ENCODE results near the gene INMT. TPM values are rescaled to one million over a fixed set of nuclear protein-coding genes. Genes with fewer than 3 reads are reported as not detected.

Gene INMT
- total and polyA plus RNA-seq, 9 donors, result 6.4 to 18.3 (median 11.6) TPM

DNA sequence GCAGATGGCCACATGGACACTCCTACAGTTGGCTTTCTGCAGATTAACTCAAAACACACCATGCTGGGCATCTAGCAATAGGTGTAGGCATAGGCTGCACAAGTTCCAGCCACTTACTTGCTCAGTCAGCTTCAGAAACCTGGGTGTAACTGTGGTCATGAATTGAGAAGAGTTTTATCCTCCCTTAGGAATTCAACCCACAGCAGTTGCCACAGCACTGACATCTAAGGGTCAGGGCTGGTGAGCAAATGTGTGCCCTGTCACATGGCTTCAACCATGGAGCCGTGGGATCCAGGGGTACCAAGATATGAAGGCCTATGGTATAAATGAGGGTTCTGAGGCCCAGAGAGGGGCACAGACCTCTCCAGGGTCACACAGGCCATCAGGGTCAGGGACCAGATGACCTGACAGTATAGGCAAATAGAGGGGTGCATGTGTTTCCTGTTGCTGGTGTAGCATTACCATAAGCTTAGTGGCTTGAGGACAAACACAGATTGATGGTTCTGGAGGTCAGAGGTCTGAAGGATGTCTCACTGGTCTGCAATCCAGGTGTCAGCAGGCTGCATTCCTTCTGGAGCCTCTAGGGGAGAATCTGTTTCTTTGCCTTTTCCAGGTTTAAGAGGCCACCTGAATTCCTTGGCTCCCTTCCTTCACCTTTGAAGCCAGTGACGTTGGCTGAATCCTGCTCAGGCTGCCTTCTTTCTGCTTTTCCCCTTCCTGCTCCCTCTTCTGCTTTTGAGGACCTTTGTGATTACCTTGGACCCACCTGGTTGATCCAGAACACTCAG lies 43.4 kb downstream of the INMT start:
- no peaks in the 10 kb centered on the region for H3K9me3 ChIP-seq (replicated peaks; ENCODE audit: control insufficient read depth, low read depth, low read length)
- H3K4me1 ChIP-seq (ENCODE audit: control insufficient read depth, insufficient read depth, low read length), result peaks cover 36% of the 10 kb centered on the region
- H3K27me3 ChIP-seq (ENCODE audit: control insufficient read depth, insufficient read depth, low read length), result no peaks in the 10 kb centered on the region
- H3K4me3 ChIP-seq (ENCODE audit: low read length), result no peak overlapping the region
- 56% methylated on average over 2 of the region's 2 CpGs for WGBS (ENCODE audit: insufficient coverage)
- peaks cover 36% of the 10 kb centered on the region for H3K36me3 ChIP-seq (ENCODE audit: control insufficient read depth, insufficient read depth, low read length)
- DNase-seq, result no peak
- H3K27ac ChIP-seq (ENCODE audit: low read length), result peak overlapping the region; percentile 72

DNA sequence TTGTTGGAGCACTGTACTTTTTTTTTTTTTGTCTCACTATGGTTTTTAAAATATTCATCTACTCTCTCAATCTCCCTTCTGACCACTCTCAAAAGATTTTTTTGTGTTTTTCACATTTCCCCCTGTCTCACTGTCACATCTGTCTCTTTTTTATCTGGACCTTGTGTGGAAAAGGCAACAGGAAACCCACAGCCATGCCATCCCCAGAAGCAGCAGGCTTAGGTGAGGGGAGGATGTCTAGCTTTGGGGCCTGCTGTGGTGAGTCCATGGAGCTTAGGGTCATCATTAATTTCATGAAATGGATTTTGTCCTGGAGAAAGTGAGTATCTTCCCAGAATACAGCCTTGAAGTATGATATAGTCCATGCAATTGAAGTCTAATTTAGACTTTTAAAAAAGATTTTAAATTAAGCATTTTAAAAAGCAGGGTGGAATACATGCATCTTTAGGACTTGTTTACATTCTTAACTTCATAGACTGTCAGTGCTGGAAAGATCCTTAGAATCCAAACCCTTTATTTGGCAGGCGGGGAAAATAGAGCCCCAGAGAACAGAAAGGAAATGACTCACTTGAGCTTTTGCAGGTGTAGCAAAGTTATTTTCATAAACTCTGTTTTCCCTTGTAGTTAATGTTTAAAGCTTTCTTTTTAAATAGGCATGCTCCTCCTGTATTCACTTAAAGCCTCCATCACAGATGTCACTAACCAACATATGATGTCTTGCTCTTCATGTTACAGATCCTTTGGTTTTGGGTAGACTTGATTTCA lies 44.4 kb downstream of the INMT start:
- Histone ChIP-seq H3K36me3 (ENCODE audit: control insufficient read depth, insufficient read depth, low read length) (peaks cover 33% of the 10 kb centered on the region), H3K27ac (ENCODE audit: low read length) (peak overlapping the region; percentile 72), H3K4me3 (ENCODE audit: low read length) (no peak overlapping the region), H3K9me3 (replicated peaks; ENCODE audit: control insufficient read depth, low read depth, low read length) (no peaks in the 10 kb centered on the region), H3K27me3 (ENCODE audit: control insufficient read depth, insufficient read depth, low read length) (no peaks in the 10 kb centered on the region), H3K4me1 (ENCODE audit: control insufficient read depth, insufficient read depth, low read length) (peaks cover 43% of the 10 kb centered on the region)
- WGBS (ENCODE audit: insufficient coverage), result no CpG with 5 or more reads among the region's 1 CpG
- peak; percentile 96 for DNase-seq

DNA sequence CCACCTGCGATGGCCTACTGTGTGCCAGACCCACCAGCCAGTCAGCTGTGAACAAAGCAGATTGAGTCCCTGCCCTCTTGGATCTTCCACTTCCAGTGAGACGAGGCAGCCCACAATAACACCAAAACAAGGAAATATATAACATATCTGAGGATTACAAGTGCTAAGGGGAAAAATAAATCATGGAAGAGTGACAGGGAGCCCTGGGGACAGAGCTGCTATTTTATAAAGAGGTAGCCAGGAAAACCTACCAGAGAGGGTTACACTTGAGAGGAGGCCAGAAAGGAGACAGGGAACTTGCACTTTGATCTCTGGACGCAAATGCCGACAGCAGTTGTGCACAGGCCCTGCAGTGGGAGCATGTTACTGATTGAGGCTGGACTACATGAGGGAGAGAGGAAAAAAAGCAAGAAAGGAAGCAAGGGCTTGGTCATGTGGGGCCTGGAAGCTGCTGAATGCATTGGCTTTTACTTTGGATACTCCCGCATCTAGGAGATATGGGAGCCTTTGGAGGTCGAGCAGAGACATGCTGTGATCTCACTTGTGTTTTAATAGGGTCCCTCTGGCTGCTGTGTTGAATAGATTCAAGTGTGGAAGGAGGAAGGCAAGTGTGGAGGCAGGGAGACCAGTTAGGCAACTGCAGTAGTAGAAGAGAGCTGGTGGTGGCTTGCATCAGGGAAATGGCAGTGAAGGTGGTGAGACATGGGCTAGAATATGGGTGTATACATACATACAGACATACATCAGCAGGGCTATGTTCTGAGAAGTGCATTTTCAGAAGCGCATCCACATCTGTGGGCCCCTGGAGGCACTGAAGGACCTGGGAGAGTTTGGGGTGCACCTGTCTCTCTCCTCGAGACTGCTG lies 45.5 kb downstream of the INMT start:
- WGBS (ENCODE audit: insufficient coverage), result 47% methylated on average over 6 of the region's 8 CpGs
- DNase-seq, result peak; percentile 67
- Histone ChIP-seq H3K27me3 (ENCODE audit: control insufficient read depth, insufficient read depth, low read length) (no peaks in the 10 kb centered on the region), H3K27ac (ENCODE audit: low read length) (peak overlapping the region; percentile 72), H3K9me3 (replicated peaks; ENCODE audit: control insufficient read depth, low read depth, low read length) (no peaks in the 10 kb centered on the region), H3K36me3 (ENCODE audit: control insufficient read depth, insufficient read depth, low read length) (peaks cover 27% of the 10 kb centered on the region), H3K4me1 (ENCODE audit: control insufficient read depth, insufficient read depth, low read length) (peaks cover 45% of the 10 kb centered on the region), H3K4me3 (ENCODE audit: low read length) (no peak overlapping the region)

DNA sequence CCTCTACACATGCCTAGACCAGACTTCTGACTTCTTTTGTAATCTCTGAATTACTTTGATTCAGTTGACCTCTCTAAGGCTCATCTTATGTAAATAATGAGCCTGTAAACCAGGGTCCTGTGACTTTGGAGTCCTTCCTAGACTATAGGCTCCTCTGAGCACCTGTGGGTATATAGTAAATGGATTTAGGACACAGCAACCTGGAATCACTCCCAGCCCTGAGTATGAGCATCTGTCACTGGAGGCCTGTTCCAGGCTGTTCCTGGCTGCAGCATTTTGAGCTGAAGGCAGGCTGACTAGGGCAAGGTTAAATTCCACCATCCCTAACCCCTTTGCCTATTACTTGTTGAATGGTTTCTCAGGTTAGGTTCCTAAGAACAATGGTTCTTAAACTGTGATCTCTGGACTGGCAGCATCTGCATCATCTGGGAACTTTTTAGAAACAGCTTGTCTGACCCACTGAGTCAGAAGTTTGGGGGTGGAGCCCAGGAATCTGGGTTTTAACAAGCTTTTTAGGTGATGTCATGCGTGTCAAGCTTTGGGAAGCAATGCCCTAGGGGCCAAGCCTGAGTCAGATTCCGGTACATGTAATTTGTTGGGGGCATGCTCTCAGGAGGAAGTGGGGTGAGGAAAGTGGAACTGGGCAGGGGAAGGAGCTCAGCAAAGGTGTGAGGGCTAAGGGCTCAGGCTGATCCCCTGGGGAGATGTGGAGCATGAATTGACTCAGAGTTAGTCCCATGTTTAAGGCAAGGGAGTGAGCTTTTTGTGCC lies 47.5 kb downstream of the INMT start:
- H3K9me3 ChIP-seq (replicated peaks; ENCODE audit: control insufficient read depth, low read depth, low read length), result no peaks in the 10 kb centered on the region
- H3K36me3 ChIP-seq (ENCODE audit: control insufficient read depth, insufficient read depth, low read length), result peaks cover 18% of the 10 kb centered on the region
- no peak overlapping the region for H3K27ac ChIP-seq (ENCODE audit: low read length)
- 29% methylated on average over 2 of the region's 2 CpGs for WGBS (ENCODE audit: insufficient coverage)
- no peaks in the 10 kb centered on the region for H3K27me3 ChIP-seq (ENCODE audit: control insufficient read depth, insufficient read depth, low read length)
- DNase-seq, result peak; percentile 49
- H3K4me1 ChIP-seq (ENCODE audit: control insufficient read depth, insufficient read depth, low read length), result peaks cover 53% of the 10 kb centered on the region
- no peak overlapping the region for H3K4me3 ChIP-seq (ENCODE audit: low read length)

DNA sequence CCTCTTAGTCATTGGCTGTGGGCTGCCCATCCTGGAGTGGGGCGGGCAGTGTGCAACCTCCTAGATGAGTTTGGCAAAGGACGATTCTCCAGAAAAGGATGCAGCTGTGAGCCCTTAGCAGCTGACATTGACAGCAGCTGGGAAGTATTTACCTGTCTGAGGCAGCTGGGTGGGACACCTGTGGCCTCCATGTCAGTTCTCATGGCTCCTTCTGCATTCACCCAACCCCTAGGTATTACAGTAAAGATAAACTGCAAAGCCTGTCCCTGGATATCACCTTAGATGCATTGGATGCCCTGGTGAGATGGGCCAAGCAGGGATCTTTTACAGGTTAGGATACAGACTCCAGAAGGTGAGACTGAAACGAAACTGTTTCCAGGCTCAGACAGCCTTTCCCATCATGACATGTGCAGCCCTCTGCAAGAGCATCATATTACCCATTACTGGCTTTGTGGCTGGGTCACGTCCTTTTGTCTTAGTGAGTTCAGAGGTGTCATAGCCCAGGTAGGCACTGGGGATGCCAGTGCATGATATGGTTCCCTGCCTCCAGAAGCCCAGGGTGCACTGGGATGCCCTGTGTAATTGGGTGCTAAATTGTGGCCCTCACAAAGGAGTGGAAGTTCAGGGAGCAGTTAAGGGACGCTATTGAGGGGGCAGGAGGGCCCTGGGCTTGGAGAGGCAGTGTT lies 48.2 kb downstream of the INMT start:
- no peak for DNase-seq
- H3K36me3 ChIP-seq (ENCODE audit: control insufficient read depth, insufficient read depth, low read length), result peaks cover 15% of the 10 kb centered on the region
- 85% methylated on average over 3 of the region's 5 CpGs for WGBS (ENCODE audit: insufficient coverage)
- H3K4me1 ChIP-seq (ENCODE audit: control insufficient read depth, insufficient read depth, low read length), result peaks cover 49% of the 10 kb centered on the region
- H3K27me3 ChIP-seq (ENCODE audit: control insufficient read depth, insufficient read depth, low read length), result no peaks in the 10 kb centered on the region
- H3K4me3 ChIP-seq (ENCODE audit: low read length), result no peak overlapping the region
- no peaks in the 10 kb centered on the region for H3K9me3 ChIP-seq (replicated peaks; ENCODE audit: control insufficient read depth, low read depth, low read length)
- no peak overlapping the region for H3K27ac ChIP-seq (ENCODE audit: low read length)

DNA sequence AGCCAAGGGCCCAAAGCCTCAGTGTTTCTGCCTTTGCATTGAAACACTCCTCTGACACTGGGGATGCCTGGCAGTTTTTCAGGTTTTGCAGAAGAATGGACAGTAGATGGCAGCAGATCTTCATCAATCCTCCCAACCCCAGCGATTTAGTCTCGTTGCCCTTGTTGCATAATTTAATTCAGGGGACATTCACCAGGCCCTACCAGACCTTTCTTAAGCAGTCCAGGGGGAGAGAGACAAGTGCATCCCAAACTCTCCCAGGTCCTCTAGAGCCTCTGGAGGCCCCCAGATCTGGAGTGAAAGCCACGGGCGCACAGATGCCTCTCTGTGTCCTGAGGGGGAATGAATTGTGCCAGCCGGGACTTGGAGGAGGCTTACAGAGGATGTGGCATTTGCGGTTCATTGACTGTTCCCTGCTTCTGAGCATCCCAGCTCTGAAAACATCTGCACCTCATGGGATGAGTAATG lies 48.9 kb downstream of the INMT start:
- WGBS (ENCODE audit: insufficient coverage), result 57% methylated on average over 3 of the region's 6 CpGs
- no peak overlapping the region for H3K27ac ChIP-seq (ENCODE audit: low read length)
- H3K27me3 ChIP-seq (ENCODE audit: control insufficient read depth, insufficient read depth, low read length), result no peaks in the 10 kb centered on the region
- H3K36me3 ChIP-seq (ENCODE audit: control insufficient read depth, insufficient read depth, low read length), result peaks cover 8% of the 10 kb centered on the region
- peaks cover 46% of the 10 kb centered on the region for H3K4me1 ChIP-seq (ENCODE audit: control insufficient read depth, insufficient read depth, low read length)
- peak; percentile 92 for DNase-seq
- no peaks in the 10 kb centered on the region for H3K9me3 ChIP-seq (replicated peaks; ENCODE audit: control insufficient read depth, low read depth, low read length)
- H3K4me3 ChIP-seq (ENCODE audit: low read length), result no peak overlapping the region

DNA sequence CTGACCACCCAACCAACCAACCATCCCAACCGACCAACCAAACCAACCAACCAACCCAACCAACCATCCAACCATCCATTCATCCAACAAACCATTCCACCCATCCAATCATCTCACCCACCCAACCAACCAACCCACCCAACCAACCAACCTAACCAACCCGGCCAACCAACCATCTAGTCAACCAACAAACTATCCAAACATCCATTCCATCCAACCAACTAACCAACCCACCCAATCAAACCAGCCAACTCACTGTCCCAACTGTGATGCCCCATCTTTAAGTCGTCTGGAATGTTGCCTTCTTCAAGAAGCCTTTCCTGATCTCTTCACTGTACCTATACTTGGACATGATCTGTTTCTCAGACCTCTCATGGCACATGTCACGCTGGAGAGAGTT lies 50.9 kb downstream of the INMT start:
- 94% methylated on average over 3 of the region's 4 CpGs for WGBS (ENCODE audit: insufficient coverage)
- H3K27me3 ChIP-seq (ENCODE audit: control insufficient read depth, insufficient read depth, low read length), result no peaks in the 10 kb centered on the region
- no peak overlapping the region for H3K4me3 ChIP-seq (ENCODE audit: low read length)
- peaks cover 6% of the 10 kb centered on the region for H3K36me3 ChIP-seq (ENCODE audit: control insufficient read depth, insufficient read depth, low read length)
- peaks cover 33% of the 10 kb centered on the region for H3K4me1 ChIP-seq (ENCODE audit: control insufficient read depth, insufficient read depth, low read length)
- no peak overlapping the region for H3K27ac ChIP-seq (ENCODE audit: low read length)
- H3K9me3 ChIP-seq (replicated peaks; ENCODE audit: control insufficient read depth, low read depth, low read length), result no peaks in the 10 kb centered on the region
- DNase-seq, result no peak

DNA sequence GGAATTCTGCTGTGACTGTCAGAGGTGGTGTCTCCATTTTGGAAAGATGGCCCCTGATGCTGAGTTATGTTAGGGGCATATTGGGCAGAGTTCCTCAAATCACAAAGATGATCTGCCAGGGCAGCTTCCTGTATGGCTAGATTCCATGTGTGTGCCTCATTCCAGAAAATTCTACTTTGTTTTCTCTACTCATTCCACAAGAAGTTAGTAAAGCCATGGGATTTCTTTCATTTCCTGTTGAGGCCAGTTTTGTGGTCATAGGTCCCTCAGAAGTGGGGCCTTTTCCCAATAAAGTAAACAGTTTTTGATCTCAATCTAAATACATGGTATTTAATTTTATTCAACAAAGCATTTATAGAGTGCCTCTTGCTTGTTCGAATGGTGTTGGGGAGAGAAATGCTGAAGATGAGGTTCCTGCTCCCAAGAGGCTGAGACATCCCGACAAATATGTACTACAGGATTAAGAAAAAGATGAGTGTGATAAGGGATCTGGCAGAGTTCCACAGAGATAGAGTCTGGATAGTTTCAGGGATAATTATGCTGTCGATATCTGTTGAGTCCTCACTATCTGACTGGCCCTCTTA lies 52.2 kb downstream of the INMT start:
- Histone ChIP-seq H3K27me3 (ENCODE audit: control insufficient read depth, insufficient read depth, low read length) (no peaks in the 10 kb centered on the region), H3K27ac (ENCODE audit: low read length) (no peak overlapping the region), H3K4me1 (ENCODE audit: control insufficient read depth, insufficient read depth, low read length) (peaks cover 32% of the 10 kb centered on the region), H3K36me3 (ENCODE audit: control insufficient read depth, insufficient read depth, low read length) (peaks cover 4% of the 10 kb centered on the region), H3K9me3 (replicated peaks; ENCODE audit: control insufficient read depth, low read depth, low read length) (no peaks in the 10 kb centered on the region), H3K4me3 (ENCODE audit: low read length) (no peak overlapping the region)
- DNase-seq, result no peak
- WGBS (ENCODE audit: insufficient coverage), result 63% methylated on average over 1 of the region's 3 CpGs

All from muscle of leg (tissue), 11 donors.